Putamen (tissue), 1 donor: Measurements from ENCODE around the gene RASSF8.
"Not testable (repeated sequence)": the region's sequence is repeated elsewhere in the genome, so short reads cannot be mapped to it uniquely, and the experiment has no call there.

Source experiments
- DNase-seq: peaks from one replicate; pipeline ENCODE4 v3.0.0-alpha.2; 2016; ENCODE audit warnings: low spot score

The RASSF8 gene

DNA sequence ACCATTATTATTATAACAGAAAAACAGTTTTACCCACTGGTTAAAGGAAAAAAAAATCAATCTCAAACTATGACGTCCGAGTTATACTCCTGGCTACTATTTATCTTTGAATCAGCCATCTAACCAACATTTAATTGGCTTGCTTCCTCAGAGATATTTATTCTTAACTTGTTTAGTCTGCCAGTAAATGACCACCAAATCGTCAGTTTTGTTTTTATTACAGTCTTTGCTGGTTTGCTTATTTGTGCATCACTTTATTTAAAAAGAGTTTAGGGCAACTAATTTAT, 71.2 kb downstream of the RASSF8 start:
- DNase-seq = no peak

GRCh38 chr12:26030371-26030770, 71.9 kb downstream of the RASSF8 start:
- DNase-seq = no peak

DNA sequence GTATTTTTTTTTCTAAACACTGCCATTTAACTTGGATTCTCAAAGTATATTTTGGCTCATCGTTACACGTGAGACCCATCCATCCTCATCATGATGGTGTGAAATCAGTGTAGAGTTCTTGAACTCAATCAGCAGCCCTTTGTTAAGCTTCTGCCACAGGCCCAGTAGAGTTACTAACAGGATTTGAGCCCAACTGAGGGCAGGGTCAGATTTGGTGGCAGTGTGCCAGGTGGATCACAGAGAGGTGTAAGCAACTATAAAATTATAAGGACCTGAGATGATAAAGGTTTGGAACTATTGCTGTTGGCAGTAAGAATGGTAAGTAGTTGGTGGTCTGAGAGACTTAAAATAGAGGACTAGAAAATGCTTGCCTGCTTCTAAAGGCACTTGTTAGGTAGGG, 72.8 kb downstream of the RASSF8 start:
- DNase-seq = no peak

- no peak for DNase-seq
Observed at GRCh38 chr12:26031827-26032226, 73.3 kb downstream of the RASSF8 start.

GRCh38 chr12:26032290-26032689, 73.8 kb downstream of the RASSF8 start:
- no peak for DNase-seq

GRCh38 chr12:26032719-26033241, 74.3 kb downstream of the RASSF8 start:
- no peak for DNase-seq

DNA sequence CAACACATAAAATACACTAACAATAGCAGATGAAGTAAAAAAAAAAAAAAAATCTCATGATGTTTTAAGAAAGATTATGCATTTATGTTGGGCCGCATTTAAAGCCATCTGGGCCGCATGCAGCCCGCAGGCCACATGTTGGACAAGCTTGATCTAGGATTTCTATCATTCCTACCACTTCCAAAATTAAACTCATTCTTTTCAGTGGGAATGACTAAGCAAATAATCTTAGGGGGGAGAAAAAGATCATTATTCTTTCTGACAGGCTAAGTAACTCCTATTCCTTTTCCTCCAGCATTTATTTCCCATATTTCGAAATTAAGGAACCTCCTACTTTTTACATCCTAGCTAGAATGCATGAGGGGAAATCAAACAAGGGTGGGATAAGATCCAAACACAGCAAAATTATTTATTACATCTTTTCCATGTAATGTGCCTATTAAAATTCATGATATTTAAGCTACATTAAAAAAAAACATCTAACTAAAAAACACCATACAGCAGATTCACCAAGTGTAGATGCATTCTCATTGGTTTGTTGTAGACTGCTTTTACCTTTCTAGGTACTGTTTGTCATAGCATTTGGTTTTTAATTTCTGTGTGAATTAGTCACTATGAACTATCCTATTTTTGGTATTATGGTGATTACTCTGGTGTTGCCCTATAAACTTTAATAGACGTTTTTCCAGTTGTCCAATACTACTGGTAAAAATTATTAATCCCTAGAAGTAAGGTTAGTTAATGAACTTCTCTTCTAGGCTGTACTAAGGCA, 76.1 kb downstream of the RASSF8 start:
- DNase-seq = no peak

DNA sequence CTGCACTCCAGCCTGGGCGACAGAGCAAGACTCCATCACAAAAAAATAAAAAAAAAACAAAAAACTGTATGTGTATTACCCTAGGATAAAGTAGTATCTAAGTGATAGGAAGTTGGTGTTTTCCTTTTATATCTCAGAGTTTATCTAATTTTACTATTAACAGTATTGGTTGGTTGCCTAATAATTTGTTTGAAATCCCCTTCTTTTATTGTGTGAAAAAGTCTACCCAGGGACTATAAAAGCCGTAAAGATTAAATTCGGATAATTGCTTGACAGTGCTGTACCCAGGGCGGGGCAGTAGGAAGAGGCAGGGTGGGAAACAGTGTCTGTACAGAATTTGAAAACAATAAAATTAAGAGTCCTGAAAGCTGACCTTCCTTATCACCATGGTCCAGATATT, 78.4 kb downstream of the RASSF8 start:
- DNase-seq = no peak

- DNase-seq = no peak
Observed at GRCh38 chr12:26037615-26038220, 79.2 kb downstream of the RASSF8 start.

DNA sequence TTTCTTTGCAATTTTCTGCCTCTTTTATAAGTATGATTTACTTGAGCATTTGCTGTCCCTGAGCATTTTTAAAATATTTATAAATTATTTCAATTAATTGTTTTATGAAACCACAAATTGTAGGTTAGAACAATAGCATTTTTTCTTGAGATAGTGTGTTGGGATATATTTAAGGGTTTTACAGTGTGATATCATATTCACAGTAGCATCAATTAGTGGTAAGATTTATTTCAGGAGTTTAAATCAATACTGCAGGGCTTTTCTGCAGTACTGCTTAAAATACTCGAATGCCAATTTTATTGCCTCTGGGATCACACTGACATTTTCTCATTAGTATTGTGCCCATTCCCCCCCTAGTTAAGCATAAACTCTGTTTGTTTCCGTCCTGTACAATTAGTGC, 84.2 kb downstream of the RASSF8 start:
- DNase-seq = no peak

DNA sequence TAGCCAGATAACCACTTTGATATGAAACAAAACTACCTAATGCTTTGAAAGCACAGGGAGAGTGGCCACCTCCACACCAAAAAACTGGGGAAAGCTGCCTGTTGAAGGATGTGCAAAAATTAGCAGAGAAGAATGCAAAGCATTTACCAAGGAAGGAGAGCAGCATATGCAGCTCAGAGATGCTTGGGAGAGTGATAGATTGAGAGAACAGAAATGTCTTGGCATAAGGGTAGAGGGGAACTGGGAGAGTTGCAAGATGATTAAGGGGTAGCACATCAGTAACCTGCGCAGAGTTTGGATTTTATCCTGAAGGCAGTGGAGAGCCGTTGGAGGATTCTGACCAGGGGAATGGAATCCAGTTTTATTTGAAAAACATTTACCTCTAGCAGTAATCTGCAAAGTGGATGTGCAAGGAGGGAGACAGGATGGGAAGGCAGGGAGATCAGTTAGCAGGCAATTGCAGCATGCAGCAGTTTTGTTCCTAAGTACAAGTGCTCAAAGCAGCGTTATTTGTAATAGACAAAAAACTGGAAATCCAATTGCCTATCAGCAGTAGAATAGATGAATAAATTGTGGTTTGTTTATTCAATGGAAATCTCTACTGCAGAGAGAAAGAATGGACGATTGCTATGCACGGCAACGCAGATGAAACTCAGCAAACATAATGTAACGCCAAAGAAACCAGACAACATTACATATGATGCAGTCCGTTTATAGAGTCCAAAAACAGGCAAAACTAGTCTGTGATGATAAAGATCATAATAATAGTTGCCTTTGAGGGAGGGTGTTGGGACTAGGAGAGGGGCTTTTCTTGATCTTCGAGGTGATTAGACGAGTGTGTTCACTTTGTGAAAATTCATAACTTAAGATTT, 84.9 kb downstream of the RASSF8 start:
- no peak for DNase-seq

GRCh38 chr12:26044007-26044394, 85.5 kb downstream of the RASSF8 start:
- no peak for DNase-seq

DNA sequence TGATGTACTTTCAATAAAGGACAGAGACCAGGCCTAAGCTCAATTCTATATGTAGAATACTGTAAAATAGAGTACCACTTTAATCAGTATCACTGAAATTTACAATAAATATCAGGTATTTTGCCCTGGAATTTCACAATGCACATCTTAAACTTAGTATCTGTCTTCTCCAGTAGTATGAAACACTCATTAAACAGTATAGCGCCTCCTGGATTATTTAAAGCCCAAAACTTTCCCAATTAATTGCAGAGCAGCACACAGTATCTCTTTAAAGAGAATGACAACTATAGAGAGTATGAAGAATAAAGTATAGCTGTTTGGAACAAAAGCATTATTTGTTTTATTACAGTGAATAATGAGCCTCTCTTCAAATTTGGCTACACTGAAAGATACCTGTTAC, 86.1 kb downstream of the RASSF8 start:
- no peak for DNase-seq

DNA sequence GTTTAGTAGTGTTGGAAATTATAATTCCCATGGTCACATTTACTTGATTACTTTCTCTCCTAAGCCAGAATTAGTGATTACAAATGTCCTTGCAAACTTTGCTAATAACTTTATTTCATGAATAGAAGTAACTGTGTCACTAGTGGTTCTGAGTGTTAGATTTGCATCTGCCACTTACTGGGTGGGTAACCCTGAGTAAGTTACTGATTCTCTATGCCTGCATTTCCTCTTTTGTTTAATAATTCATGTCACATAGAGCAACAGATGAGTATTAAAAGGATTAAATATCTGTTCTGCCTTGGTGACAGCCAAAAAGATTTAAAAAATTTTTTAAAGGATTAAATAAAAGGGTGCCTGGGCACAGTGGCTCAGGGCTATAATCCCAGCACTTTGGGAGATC, 87.7 kb downstream of the RASSF8 start:
- no peak for DNase-seq

DNA sequence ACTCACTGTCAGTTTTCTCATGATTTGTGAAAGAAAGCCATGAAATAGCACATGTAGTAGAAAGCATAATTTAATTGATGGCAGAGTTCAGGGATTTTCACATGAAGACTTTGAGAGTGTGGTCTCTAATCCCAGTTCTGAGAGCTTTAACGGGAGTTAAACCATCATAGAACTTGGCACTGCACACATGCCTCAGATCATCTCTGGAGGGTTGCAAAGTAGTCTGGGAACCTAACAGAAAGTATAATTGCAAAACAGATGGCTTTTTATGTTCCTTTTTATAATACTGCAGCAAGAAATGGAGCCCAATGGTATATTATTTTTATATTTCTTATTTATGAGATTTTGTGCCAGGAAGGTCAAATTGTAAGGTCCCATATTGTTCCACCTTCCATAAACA, 88.4 kb downstream of the RASSF8 start:
- no peak for DNase-seq

DNA sequence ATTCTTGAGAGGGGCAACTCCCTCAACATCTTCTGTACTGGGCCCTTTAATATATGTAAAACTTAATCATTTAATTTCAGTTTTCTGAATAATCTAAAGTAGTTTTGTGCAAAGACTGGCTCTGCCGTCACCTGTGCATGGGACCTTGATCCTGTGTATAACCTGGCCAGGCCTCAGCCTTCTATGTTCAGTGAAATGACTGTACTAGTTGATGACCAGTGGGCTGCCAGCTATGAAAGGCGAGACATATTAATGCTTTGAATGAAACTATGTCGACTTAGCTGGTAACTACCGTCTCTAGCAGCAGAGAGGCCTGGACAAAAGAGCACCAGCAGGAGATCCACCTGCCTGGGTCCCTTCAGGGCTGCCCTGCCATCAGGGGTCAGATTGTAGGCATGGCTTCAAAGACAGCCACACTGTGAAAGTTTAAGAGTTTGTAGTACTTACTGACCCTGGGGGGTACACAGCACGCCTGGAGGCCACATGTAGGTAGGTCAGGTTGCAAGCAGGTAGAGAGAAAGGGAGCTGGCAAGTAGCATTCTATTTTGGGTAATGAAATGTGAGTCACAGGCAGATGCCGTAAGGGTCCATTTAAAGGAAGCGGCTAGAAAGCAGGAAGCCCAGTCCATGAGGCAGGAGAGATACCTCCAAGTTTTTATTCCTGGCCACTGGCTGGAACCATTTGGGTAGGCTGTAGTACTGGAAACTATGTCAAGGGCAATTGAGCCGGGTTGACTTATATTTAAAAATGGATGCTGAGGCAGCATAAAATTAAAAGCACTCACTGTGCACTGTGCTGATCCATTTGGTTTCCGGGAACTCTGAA, 89.1 kb downstream of the RASSF8 start:
- no peak for DNase-seq

DNA sequence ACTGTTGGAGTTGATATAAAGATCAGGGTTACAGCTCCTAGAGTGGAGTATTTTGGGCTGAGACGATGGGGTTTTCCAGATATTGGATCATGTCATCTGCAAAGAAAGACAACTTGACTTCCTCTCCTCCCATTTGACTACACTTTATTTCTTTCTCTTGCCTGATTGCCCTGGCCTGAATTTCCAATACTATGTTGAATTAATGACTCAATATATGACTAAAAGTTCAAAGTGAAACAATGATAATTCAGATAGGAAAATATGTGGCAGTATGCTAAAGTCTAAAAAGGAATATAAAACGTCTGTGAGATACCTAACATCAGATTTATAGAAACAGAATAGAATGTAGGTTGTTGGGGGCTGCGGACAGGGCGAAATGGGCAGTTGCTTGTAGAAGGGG, 94.2 kb downstream of the RASSF8 start:
- DNase-seq = no peak

DNA sequence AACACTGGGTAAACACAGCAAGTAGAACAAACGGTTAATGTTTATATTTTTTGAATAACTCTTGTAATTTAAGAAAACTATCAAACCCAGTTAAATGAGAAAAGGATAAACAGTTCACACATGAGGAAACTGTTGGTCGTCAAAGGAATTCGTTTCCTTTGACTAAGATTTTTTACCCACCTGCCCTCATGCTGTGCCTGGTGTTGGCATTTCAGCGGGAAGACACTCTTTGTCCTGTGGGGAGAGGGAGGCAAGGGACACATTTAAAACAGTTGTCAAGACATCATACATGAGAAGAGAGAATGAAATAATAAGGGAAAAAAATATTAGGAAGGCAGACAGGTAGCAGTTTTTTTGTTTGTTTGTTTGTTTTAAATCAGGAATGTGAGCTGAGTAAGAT, 95.9 kb downstream of the RASSF8 start:
- DNase-seq = no peak

- no peak for DNase-seq
Observed at GRCh38 chr12:26055087-26055486, 96.6 kb downstream of the RASSF8 start.

DNA sequence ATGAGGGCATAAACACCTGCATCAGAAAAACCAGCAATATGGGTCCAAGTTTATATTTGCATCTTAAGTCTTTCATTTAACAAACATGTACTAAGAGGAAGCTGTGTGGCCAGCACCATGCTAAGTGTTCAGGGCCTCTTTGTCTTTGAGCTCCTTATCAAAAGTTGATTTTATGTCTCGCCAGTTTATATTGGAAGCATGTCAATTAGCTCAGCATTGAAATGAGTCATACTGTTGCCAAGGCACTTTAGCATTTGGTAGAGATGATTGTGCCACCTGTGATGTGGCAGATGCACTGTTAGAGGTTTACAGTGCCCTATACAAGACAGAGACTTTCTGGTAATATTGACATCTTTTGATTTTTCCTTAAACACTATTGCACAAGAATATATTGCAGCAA, 97.9 kb downstream of the RASSF8 start:
- no peak for DNase-seq

DNA sequence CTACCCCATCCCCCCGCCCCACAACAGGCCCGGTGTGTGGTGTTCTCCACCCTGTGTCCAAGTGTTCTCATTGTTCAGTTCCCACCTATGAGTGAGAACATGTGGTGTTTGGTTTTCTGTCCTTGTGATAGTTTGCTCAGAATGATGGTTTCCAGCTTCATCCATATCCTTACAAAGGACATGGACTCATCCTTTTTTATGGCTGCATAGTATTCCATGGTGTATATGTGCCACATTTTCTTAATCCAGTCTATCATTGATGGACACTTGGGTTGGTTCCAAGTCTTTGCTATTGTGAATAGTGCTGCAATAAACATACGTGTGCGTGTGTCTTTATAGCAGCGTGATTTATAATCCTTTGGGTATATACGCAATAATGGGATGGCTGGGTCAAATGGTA, 98.8 kb downstream of the RASSF8 start:
- DNase-seq = not testable (repeated sequence)

DNA sequence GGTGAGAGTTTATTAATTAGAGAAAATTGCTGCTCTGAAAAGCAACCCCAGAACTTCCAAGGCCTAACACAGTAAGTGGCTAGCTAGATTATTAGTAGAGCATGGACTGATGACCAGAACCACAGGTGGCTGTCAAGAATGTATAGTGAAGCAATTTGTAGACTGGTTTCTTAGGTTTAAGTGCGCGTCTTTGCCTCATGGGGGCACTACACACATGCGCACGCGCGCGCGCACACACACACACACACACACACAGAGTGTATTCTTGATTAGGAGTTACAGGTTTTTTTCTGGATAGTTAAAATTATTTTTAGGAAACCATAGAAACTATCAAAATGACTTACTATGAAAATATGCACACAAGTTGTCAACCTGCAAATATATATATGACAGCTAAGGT, 99.8 kb downstream of the RASSF8 start:
- no peak for DNase-seq
